ENCODE measurements around the gene POP7.
"Not testable (repeated sequence)": the region's sequence is repeated elsewhere in the genome, so short reads cannot be mapped to it uniquely, and the experiment has no call there.

Gene POP7

GRCh38 chr7:100696123-100696521, 9.8 kb upstream of the POP7 start:
- DNase-seq (ENCODE audit: low read depth), result no peak
- TF ChIP-seq CTCF (IDR thresholded peaks at IDR 0.05; ENCODE audit: control insufficient read depth, extremely low read depth, insufficient read depth), result no peak
- no peak overlapping the region for H3K4me3 ChIP-seq (ENCODE audit: low read depth, low read length)

GRCh38 chr7:100699018-100699417, 6.9 kb upstream of the POP7 start:
- DNase-seq (ENCODE audit: low read depth), result no peak
- TF ChIP-seq CTCF (IDR thresholded peaks at IDR 0.05; ENCODE audit: control insufficient read depth, extremely low read depth, insufficient read depth), result no peak

GRCh38 chr7:100701089-100701488, 4.8 kb upstream of the POP7 start:
- H3K4me3 ChIP-seq (ENCODE audit: low read depth, low read length); DNase-seq (ENCODE audit: low read depth): not testable (repeated sequence)

More at GRCh38 chr7:100699018-100699417, 6.9 kb upstream of the POP7 start:
- no peak overlapping the region for H3K4me3 ChIP-seq (ENCODE audit: low read depth, low read length)

- peak; percentile 95 for TF ChIP-seq CTCF (IDR thresholded peaks at IDR 0.05; ENCODE audit: control insufficient read depth, extremely low read depth, insufficient read depth)
- no peak for DNase-seq (ENCODE audit: low read depth)
- H3K4me3 ChIP-seq (ENCODE audit: low read depth, low read length), result peak overlapping the region; percentile 92
Measured at GRCh38 chr7:100705320-100705752, 585 bp upstream of the POP7 start.

- TF ChIP-seq CTCF (IDR thresholded peaks at IDR 0.05; ENCODE audit: control insufficient read depth, extremely low read depth, insufficient read depth), result no peak
Measured at GRCh38 chr7:100706672-100707311, 871 bp downstream of the POP7 start.

GRCh38 chr7:100708395-100708794, 2.5 kb downstream of the POP7 start:
- TF ChIP-seq CTCF (IDR thresholded peaks at IDR 0.05; ENCODE audit: control insufficient read depth, extremely low read depth, insufficient read depth), result no peak
- no peak for DNase-seq (ENCODE audit: low read depth)
- no peak overlapping the region for H3K4me3 ChIP-seq (ENCODE audit: low read depth, low read length)

More at GRCh38 chr7:100706672-100707311, 871 bp downstream of the POP7 start:
- DNase-seq (ENCODE audit: low read depth), result no peak
- H3K4me3 ChIP-seq (ENCODE audit: low read depth, low read length), result peak overlapping the region; percentile 92

- no peak for DNase-seq (ENCODE audit: low read depth)
- TF ChIP-seq CTCF (IDR thresholded peaks at IDR 0.05; ENCODE audit: control insufficient read depth, extremely low read depth, insufficient read depth), result no peak
- no peak overlapping the region for H3K4me3 ChIP-seq (ENCODE audit: low read depth, low read length)
Measured at GRCh38 chr7:100710452-100710851, 4.5 kb downstream of the POP7 start.

Measured in LNCaP clone FGC (cell line).